H9 (cell line): Measurements from ENCODE around the gene ERVFRD-1. TPM values are rescaled to one million over a fixed set of nuclear protein-coding genes. Genes with fewer than 3 reads are reported as not detected.

Source experiments
- DNase-seq: peaks from one replicate; pipeline ENCODE4 v3.0.0-alpha.2; 2017
- H2AFZ ChIP-seq: one replicate; pipeline ENCODE4 v1.6.1; 2013; ENCODE audit warnings: mild to moderate bottlenecking, low read length, control low read depth, moderate library complexity
- H2AK5ac ChIP-seq: 2 replicates; pipeline ENCODE4 v1.6.1; 2013; ENCODE audit warnings: low read length, control low read depth, mixed read lengths; ENCODE audit not compliant: insufficient read length
- H2BK120ac ChIP-seq: one replicate; pipeline ENCODE4 v1.6.1; 2013; ENCODE audit warnings: low read depth, mild to moderate bottlenecking, low read length, control low read depth, inconsistent platforms; ENCODE audit not compliant: poor library complexity, severe bottlenecking
- H2BK12ac ChIP-seq: 2 replicates; pipeline ENCODE4 v1.6.1; 2013; ENCODE audit warnings: low read length, control low read depth, mixed read lengths, low read depth; ENCODE audit not compliant: insufficient read length
- H2BK15ac ChIP-seq: 2 replicates; pipeline ENCODE4 v1.6.1; 2013; ENCODE audit warnings: low read depth, low read length, control low read depth
- H2BK20ac ChIP-seq: one replicate; pipeline ENCODE4 v1.6.1; 2013; ENCODE audit warnings: low read depth, mild to moderate bottlenecking, low read length, control low read depth, inconsistent platforms; ENCODE audit not compliant: poor library complexity, severe bottlenecking
- H2BK5ac ChIP-seq: 2 replicates; pipeline ENCODE4 v1.6.1; 2013; ENCODE audit warnings: low read length, control low read depth, mixed read lengths; ENCODE audit not compliant: insufficient read length
- H3K14ac ChIP-seq: 2 replicates; pipeline ENCODE4 v1.6.1; 2013; ENCODE audit warnings: low read length, control low read depth; ENCODE audit not compliant: insufficient read depth
- H3K18ac ChIP-seq: 2 replicates; pipeline ENCODE4 v1.6.1; 2013; ENCODE audit warnings: low read depth, mild to moderate bottlenecking, mixed read lengths, low read length, control low read depth; ENCODE audit not compliant: insufficient read length
- H3K23ac ChIP-seq: 2 replicates; pipeline ENCODE4 v1.6.1; 2013; ENCODE audit warnings: low read length, control low read depth, mixed read lengths, low read depth; ENCODE audit not compliant: insufficient read length
- H3K23me2 ChIP-seq: 2 replicates; pipeline ENCODE4 v1.6.1; 2013; ENCODE audit warnings: low read depth, mild to moderate bottlenecking, mixed read lengths, low read length, control low read depth; ENCODE audit not compliant: insufficient read length, poor library complexity, severe bottlenecking
- H3K27ac ChIP-seq: 2 replicates; pipeline ENCODE4 v1.5.1; 2013; ENCODE audit warnings: low read length, control low read depth, mixed read lengths, low read depth; ENCODE audit not compliant: insufficient read length
- H3K27me3 ChIP-seq: 2 replicates; pipeline ENCODE4 v1.6.1; 2013; ENCODE audit warnings: low read length, control low read depth, inconsistent platforms; ENCODE audit not compliant: insufficient read depth
- H3K4ac ChIP-seq: 2 replicates; pipeline ENCODE4 v1.6.1; 2013; ENCODE audit warnings: low read depth, mild to moderate bottlenecking, control low read depth, inconsistent platforms, low read length, moderate library complexity
- H3K4me1 ChIP-seq: 2 replicates; pipeline ENCODE4 v1.6.1; 2013; ENCODE audit warnings: low read length, control low read depth, inconsistent platforms; ENCODE audit not compliant: insufficient read depth
- H3K4me2 ChIP-seq: 2 replicates; pipeline ENCODE4 v1.6.1; 2013; ENCODE audit warnings: low read length, control low read depth, mixed read lengths; ENCODE audit not compliant: insufficient read length, insufficient read depth
- H3K56ac ChIP-seq: 2 replicates; pipeline ENCODE4 v1.6.1; 2013; ENCODE audit warnings: low read depth, mild to moderate bottlenecking, mixed read lengths, low read length, control low read depth; ENCODE audit not compliant: insufficient read length
- H3K79me1 ChIP-seq: 2 replicates; pipeline ENCODE4 v1.6.1; 2013; ENCODE audit warnings: low read depth, mild to moderate bottlenecking, moderate library complexity, low read length, control low read depth, inconsistent platforms; ENCODE audit not compliant: insufficient read depth, poor library complexity, severe bottlenecking
- H3K79me2 ChIP-seq: 2 replicates; pipeline ENCODE4 v1.6.1; 2013; ENCODE audit warnings: low read length, control low read depth, inconsistent platforms; ENCODE audit not compliant: insufficient read depth
- H3K9ac ChIP-seq: 2 replicates; pipeline ENCODE4 v1.6.1; 2013; ENCODE audit warnings: low read length, control low read depth, mixed read lengths; ENCODE audit not compliant: insufficient read length; ENCODE audit errors: extremely low read depth
- H3K9me3 ChIP-seq: one replicate; pipeline ENCODE4 v1.6.1; 2013; ENCODE audit warnings: low read depth, low read length, inconsistent platforms; ENCODE audit not compliant: control insufficient read depth
- H3T11ph ChIP-seq: one replicate; pipeline ENCODE4 v1.6.1; 2013; ENCODE audit warnings: mild to moderate bottlenecking, low read length, control low read depth, inconsistent platforms
- H4K20me1 ChIP-seq: one replicate; pipeline ENCODE4 v1.6.1; 2013; ENCODE audit not compliant: control insufficient read depth, insufficient read length, insufficient read depth
- H4K5ac ChIP-seq: 2 replicates; pipeline ENCODE4 v1.6.1; 2013; ENCODE audit warnings: low read depth, mild to moderate bottlenecking, mixed read lengths, low read length, control low read depth; ENCODE audit not compliant: insufficient read length
- H4K8ac ChIP-seq: replicated peaks from 2 replicates; pipeline ENCODE4 v1.6.1; 2013; ENCODE audit warnings: low read length, control low read depth, mixed read lengths, low read depth; ENCODE audit not compliant: insufficient read length
- H4K91ac ChIP-seq: 2 replicates; pipeline ENCODE4 v1.6.1; 2013; ENCODE audit warnings: low read depth, mild to moderate bottlenecking, moderate library complexity, mixed read lengths, low read length, control low read depth; ENCODE audit not compliant: insufficient read length
- H3K27ac Mint-ChIP-seq, 3 experiments: 2 replicates in 2 of 3; 3 replicates in 1 of 3; pipeline ENCODE4 v1.8.0; 2020 to 2021; ENCODE audit warnings: mixed read lengths in 3 of 3, mild to moderate bottlenecking in 1 of 3, moderate library complexity in 1 of 3
- H3K27me3 Mint-ChIP-seq: 2 replicates; pipeline ENCODE4 v1.8.0; 2021; ENCODE audit warnings: low read depth, mild to moderate bottlenecking, moderate library complexity, mixed read lengths
- H3K36me3 Mint-ChIP-seq, 3 experiments: 2 replicates in 2 of 3; 3 replicates in 1 of 3; pipeline ENCODE4 v1.8.0; 2020 to 2021; ENCODE audit warnings: low read depth in 3 of 3, mixed read lengths in 3 of 3; ENCODE audit not compliant: insufficient read depth in 1 of 3
- H3K4me1 Mint-ChIP-seq, 2 experiments: 2 replicates each; pipeline ENCODE4 v1.8.0; 2020; ENCODE audit warnings: mixed read lengths in 2 of 2
- H3K4me3 Mint-ChIP-seq, 2 experiments: 2 replicates in 1 of 2; 3 replicates in 1 of 2; pipeline ENCODE4 v1.8.0; 2020 to 2021; ENCODE audit warnings: mild to moderate bottlenecking in 2 of 2, mixed read lengths in 2 of 2, moderate library complexity in 1 of 2
- H3K9me3 Mint-ChIP-seq, 2 experiments: 2 replicates in 1 of 2; 3 replicates in 1 of 2; pipeline ENCODE4 v1.8.0; 2020; ENCODE audit warnings: mild to moderate bottlenecking in 2 of 2, mixed read lengths in 2 of 2, moderate library complexity in 1 of 2
- CTCF ChIP-seq: fragments of 200-600 bp; sonication (generic); conservative IDR thresholded peaks from 3 replicates; pipeline ENCODE4 v1.8.0; 2021; ENCODE audit warnings: antibody characterized with exemption, mild to moderate bottlenecking
- WGBS: extraction: QIAGEN DNeasy Blood & Tissue Kit; methylation state at CpG from one replicate; pipeline ENCODE4 v1.1.7; 2013; ENCODE audit warnings: missing lambda C conversion rate, low lambda C conversion rate, mixed read lengths; ENCODE audit not compliant: insufficient read length; ENCODE audit errors: extremely low coverage; 5-methylcytosine and 5-hydroxymethylcytosine counted together
- total RNA-seq: library from RNA; stranded (reverse); gene quantifications from 2 replicates; pipeline ENCODE4 v1.2.1, GENCODE V29; 2021

ERVFRD-1 gene
- total RNA-seq, 1 experiment from 2014 or later, result not detected

DNA sequence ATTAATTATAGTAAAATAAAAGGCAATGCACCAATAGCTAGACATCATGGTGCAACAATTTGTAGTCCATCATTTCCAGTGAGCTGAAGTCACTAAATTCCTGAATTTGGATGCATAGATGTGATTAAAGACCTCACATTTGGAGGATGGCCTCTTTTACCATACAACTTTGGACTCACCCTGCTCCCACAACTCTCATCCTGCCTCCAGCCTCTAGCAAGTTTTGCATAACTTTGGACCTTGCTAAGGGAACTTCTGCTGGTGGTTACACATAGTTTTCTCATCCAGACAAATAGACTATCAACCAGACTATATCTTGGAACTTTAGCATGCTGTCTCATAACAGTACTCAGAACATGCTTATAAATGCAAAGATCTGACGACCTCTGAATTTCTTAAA is 54.7 kb downstream of the ERVFRD-1 start:
- H3K4me1 ChIP-seq, result no peaks in the 10 kb centered on the region
- no peak overlapping the region for H3K4ac ChIP-seq
- no peak overlapping the region for H3K14ac ChIP-seq
- H2AFZ ChIP-seq, result no peak overlapping the region
- no peaks in the 10 kb centered on the region for H3K23me2 ChIP-seq
- no peak overlapping the region for H3K18ac ChIP-seq
- H4K91ac ChIP-seq, result no peak overlapping the region
- Mint-ChIP-seq H3K4me1 (no peaks in the 10 kb centered on the region), H3K27me3 (no peaks in the 10 kb centered on the region; the same call in 1 of the 2 replicates), H3K36me3 (no peaks in the 10 kb centered on the region), H3K4me3 (no peak overlapping the region), H3K9me3 (no peaks in the 10 kb centered on the region), H3K27ac (no peak overlapping the region)
- H2BK5ac ChIP-seq, result no peak overlapping the region
- no peaks in the 10 kb centered on the region for H4K20me1 ChIP-seq
- no peaks in the 10 kb centered on the region for H3K79me2 ChIP-seq
- H3K79me1 ChIP-seq, result no peaks in the 10 kb centered on the region
- H3K4me2 ChIP-seq, result no peak overlapping the region
- TF ChIP-seq CTCF, result no peak
- H3K56ac ChIP-seq, result no peak overlapping the region
- H3T11ph ChIP-seq, result no peak overlapping the region
- H2BK20ac ChIP-seq, result no peak overlapping the region
- no peak overlapping the region for H3K27ac ChIP-seq
- DNase-seq, result no peak
- H3K27me3 ChIP-seq, result no peaks in the 10 kb centered on the region
- H3K23ac ChIP-seq, result no peak overlapping the region
- no peak overlapping the region for H2BK15ac ChIP-seq
- no peak overlapping the region for H2AK5ac ChIP-seq
- H3K9ac ChIP-seq, result no peak overlapping the region
- H4K5ac ChIP-seq, result no peak overlapping the region
- no peak overlapping the region for H2BK120ac ChIP-seq
- no peak overlapping the region for H4K8ac ChIP-seq
- no peak overlapping the region for H2BK12ac ChIP-seq
- no peaks in the 10 kb centered on the region for H3K9me3 ChIP-seq
- WGBS, result no CpG with 5 or more reads among the region's 1 CpG
